ENCODE results near the gene BSN. TPM values are rescaled to one million over a fixed set of nuclear protein-coding genes. Genes with fewer than 3 reads are reported as not detected.

The BSN gene
- polyA plus RNA-seq, 2 donors, result 0.01 to 0.08 TPM

DNA sequence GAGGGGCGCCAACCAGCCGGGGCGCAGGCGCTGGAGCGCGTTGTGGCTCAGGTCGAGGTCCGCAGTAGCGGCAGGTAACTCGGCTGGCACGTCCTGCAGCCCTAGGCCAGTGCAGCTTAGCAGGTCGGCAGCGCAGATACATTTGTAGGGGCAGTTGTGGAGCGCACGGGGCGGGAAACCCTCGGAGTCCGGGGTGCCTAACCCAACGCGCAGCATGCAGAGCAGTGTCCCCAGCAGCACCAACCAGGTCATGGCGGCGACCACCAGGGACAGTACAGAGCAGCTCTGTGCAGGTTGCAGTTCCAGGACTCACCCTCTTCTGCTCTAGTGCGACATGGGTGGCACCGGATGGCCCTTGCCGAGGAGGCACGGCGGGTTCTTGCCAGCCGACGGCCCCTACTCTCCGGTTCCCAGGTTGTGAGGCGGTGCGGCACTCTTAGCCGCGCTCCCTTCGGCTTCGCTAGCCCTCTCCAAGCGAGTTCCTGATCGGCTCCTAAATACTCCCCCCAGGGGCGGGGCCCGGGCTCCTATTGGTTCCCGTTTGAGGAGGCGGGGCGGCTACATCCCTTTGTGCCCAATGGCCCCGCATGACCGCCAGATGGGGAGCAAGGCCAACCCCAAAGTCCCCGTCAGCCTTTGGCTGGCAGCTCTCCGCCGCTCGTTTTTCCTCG is 165.1 kb downstream of the BSN start, which contains the start of gene AMIGO3:
Gene AMIGO3 (minus strand): TSS at position 471 of the 671 bp plus-strand sequence. CDS start 219 bp downstream, at position 252.
- no peaks in the 10 kb centered on the region for H3K9me3 ChIP-seq (ENCODE audit: control insufficient read depth in 2 of 2, insufficient read depth in 1 of 2, low read depth in 1 of 2, low read length in 1 of 2)
- H3K27ac ChIP-seq (ENCODE audit: low read depth in 2 of 2, low read length in 1 of 2), result peak within 1 kb of the TSS; percentile 44 to 80
- peaks cover 7 to 26% of the 10 kb centered on the region in 2 donors for H3K4me1 ChIP-seq (ENCODE audit: control insufficient read depth in 2 of 2, insufficient read depth in 2 of 2, low read length in 1 of 2)
- H3K4me3 ChIP-seq (ENCODE audit: low read depth in 1 of 2, low read length in 2 of 2), result peak within 1 kb of the TSS; percentile 31 to 44
- H3K27me3 ChIP-seq (ENCODE audit: control insufficient read depth in 1 of 2, insufficient read depth in 2 of 2, low read length in 2 of 2), result no peaks in the 10 kb centered on the region
- peaks cover 4 to 40% of the 10 kb centered on the region in 2 donors for H3K36me3 ChIP-seq (ENCODE audit: control insufficient read depth in 2 of 2, insufficient read depth in 2 of 2, low read length in 1 of 2)
- 0 to 1% methylated on average over 50 of the region's 50 CpGs for WGBS, 2 donors

Other genes with a start within 250 kb of the BSN start
- gene USP4, start 214.4 kb upstream of the BSN start, polyA plus RNA-seq, result 10 to 100 TPM; 24.7 to 28.5 TPM
- gene GPX1, start 196.1 kb upstream of the BSN start, polyA plus RNA-seq, result 100 to 1,000 TPM; 245 to 383 TPM
- 100 to 1,000 TPM; 162 to 244 TPM for gene RHOA, start 142.5 kb upstream of the BSN start, polyA plus RNA-seq
- 10 to 100 TPM; 11.3 to 14.5 TPM for gene TCTA, start 142.1 kb upstream of the BSN start, polyA plus RNA-seq
- gene AMT, start 132.0 kb upstream of the BSN start, polyA plus RNA-seq, result 10 to 100 TPM in 1 of 2 donors, 1 to 10 TPM in 1; 3.4 to 14.2 TPM
- 1 to 10 TPM; 5.0 to 7.0 TPM for gene NICN1, start 125.2 kb upstream of the BSN start, polyA plus RNA-seq
- gene DAG1, start 84.2 kb upstream of the BSN start, polyA plus RNA-seq, result 10 to 100 TPM in 1 of 2 donors, 1 to 10 TPM in 1; 8.6 to 18.8 TPM
- gene APEH, start 119.9 kb downstream of the BSN start, polyA plus RNA-seq, result 10 to 100 TPM; 21.0 to 53.0 TPM
- gene MST1, start 135.0 kb downstream of the BSN start, polyA plus RNA-seq, result 10 to 100 TPM; 11.2 to 30.0 TPM
- gene RNF123, start 135.1 kb downstream of the BSN start, polyA plus RNA-seq, result 10 to 100 TPM; 14.7 to 16.9 TPM
- 1 to 10 TPM in 1 of 2 donors, under 1 TPM in 1; 1.00 to 1.4 TPM for gene AMIGO3, start 165.2 kb downstream of the BSN start, polyA plus RNA-seq
- 10 to 100 TPM; 17.7 to 32.1 TPM for gene GMPPB, start 169.5 kb downstream of the BSN start, polyA plus RNA-seq
- gene IP6K1, start 232.1 kb downstream of the BSN start, polyA plus RNA-seq, result 10 to 100 TPM; 11.5 to 14.1 TPM
- under 1 TPM in 1 of 2 donors, not detected in 1; 0.04 TPM for gene CDHR4, start 245.4 kb downstream of the BSN start, polyA plus RNA-seq
- 10 to 100 TPM; 26.3 to 28.4 TPM for gene INKA1, start 248.8 kb downstream of the BSN start, polyA plus RNA-seq

Measured in esophagus (tissue), 2 donors.